Mucosa of descending colon (tissue), 3 donors: ENCODE results near the gene MAP7. TPM values are rescaled to one million over a fixed set of nuclear protein-coding genes. Genes with fewer than 3 reads are reported as not detected.
A peak's percentile ranks its signal among the peaks of the same experiment; 100 is the strongest.
"Not testable (repeated sequence)": the region's sequence is repeated elsewhere in the genome, so short reads cannot be mapped to it uniquely, and the experiment has no call there.

Experiments
- ATAC-seq: fragments of 200-7000 bp; cut with Tn5 transposase; one replicate; pipeline ENCODE4 v1.9.1; 2020; ENCODE audit warnings: mild to moderate bottlenecking, moderate library complexity
- DNase-seq, 3 donors: peaks; one replicate each; pipeline ENCODE4 v3.0.0-alpha.2; 2020
- H3K36me3 ChIP-seq: fragments of 200-600 bp; one replicate; pipeline ENCODE4 v1.8.0; 2021; ENCODE audit warnings: low read depth, mild to moderate bottlenecking
- H3K4me1 ChIP-seq: fragments of 200-600 bp; one replicate; pipeline ENCODE4 v1.8.0; 2021; ENCODE audit warnings: low read depth, mild to moderate bottlenecking
- H3K4me3 ChIP-seq: fragments of 200-600 bp; one replicate; pipeline ENCODE4 v1.8.0; 2021; ENCODE audit warnings: mild to moderate bottlenecking
- H3K9me3 ChIP-seq: fragments of 200-600 bp; one replicate; pipeline ENCODE4 v1.8.0; 2021; ENCODE audit warnings: mild to moderate bottlenecking
- intact Hi-C, 2 donors: fragments of 100-400 bp; cut with DNase I in 1 of 2; cut with micrococcal nuclease in 1 of 2; formaldehyde crosslinking; loops; one replicate each; pipeline versions ENCODE4 v1.11.0 to v1.11.1; 2022; cut with DNase I, micrococcal nuclease
- total RNA-seq, 3 donors: library from RNA; stranded (reverse); fragmentation: NEBNext Ultra II Directional in 2 of 3; extraction: Animal tissue kit (Norgen Biotek cat#: 25700) in 2 of 3; gene quantifications; one replicate each; pipeline versions ENCODE4 v1.2.1 to v1.2.4, GENCODE V29; 2021 to 2023
- TF ChIP-seq, protein P1 (sequence below): fragments of 200-600 bp; IDR thresholded peaks from one replicate; pipeline ENCODE4 v1.8.0; 2022; ENCODE audit warnings: antibody characterized with exemption, mild to moderate bottlenecking
- donor health status: DM: no; HTN: no; CAD: no; lungs with moderate emphysema.
- donor health status: DM: no; HTN: no; CAD: no.
- donor health status: DM: no; HTN: yes; CAD: no.

The MAP7 gene
- total RNA-seq, 3 donors from 2014 or later = 28.4 to 80.5 (median 68.6) TPM

- intact Hi-C loops = no loop called here
- no peaks in the 10 kb centered on the region for H3K4me1 ChIP-seq
- H3K9me3 ChIP-seq = no peaks in the 10 kb centered on the region
- DNase-seq (no peak), ATAC-seq (peak; percentile 31)
- TF ChIP-seq, protein P1, sequence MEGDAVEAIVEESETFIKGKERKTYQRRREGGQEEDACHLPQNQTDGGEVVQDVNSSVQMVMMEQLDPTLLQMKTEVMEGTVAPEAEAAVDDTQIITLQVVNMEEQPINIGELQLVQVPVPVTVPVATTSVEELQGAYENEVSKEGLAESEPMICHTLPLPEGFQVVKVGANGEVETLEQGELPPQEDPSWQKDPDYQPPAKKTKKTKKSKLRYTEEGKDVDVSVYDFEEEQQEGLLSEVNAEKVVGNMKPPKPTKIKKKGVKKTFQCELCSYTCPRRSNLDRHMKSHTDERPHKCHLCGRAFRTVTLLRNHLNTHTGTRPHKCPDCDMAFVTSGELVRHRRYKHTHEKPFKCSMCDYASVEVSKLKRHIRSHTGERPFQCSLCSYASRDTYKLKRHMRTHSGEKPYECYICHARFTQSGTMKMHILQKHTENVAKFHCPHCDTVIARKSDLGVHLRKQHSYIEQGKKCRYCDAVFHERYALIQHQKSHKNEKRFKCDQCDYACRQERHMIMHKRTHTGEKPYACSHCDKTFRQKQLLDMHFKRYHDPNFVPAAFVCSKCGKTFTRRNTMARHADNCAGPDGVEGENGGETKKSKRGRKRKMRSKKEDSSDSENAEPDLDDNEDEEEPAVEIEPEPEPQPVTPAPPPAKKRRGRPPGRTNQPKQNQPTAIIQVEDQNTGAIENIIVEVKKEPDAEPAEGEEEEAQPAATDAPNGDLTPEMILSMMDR = no peak
- H3K4me3 ChIP-seq = no peak overlapping the region
- H3K36me3 ChIP-seq = no peaks in the 10 kb centered on the region
Measured at GRCh38 chr6:136315594-136315993, 234.6 kb downstream of the MAP7 start.

DNA sequence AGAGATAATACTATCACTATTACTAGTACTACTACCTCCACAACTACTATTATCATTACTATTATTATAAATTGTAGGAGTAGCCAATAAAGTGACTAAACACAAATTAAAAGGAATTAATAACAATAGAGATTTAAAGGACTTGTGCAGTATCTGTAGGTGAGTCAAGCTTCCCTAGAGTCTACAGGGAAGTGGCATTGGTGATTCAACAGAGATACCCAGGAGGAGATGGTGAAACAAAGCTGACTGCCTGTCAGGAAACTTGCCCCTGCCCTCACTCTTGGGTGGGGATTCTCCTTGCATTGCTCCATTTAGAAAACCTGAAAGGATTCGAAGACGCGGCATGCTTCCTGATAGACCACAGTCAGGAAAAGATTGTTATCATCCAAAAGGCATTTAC is 237.2 kb downstream of the MAP7 start:
- no peaks in the 10 kb centered on the region for H3K9me3 ChIP-seq
- DNase-seq = no peak
- ATAC-seq = no peak
- H3K4me1 ChIP-seq = no peaks in the 10 kb centered on the region
- H3K4me3 ChIP-seq = no peak overlapping the region
- intact Hi-C loops = no loop called here
- TF ChIP-seq, protein P1 = no peak
- H3K36me3 ChIP-seq = no peaks in the 10 kb centered on the region

- no peak for DNase-seq
- no peaks in the 10 kb centered on the region for H3K4me1 ChIP-seq
- H3K4me3 ChIP-seq = no peak overlapping the region
- intact Hi-C loops = no loop called here
- no peaks in the 10 kb centered on the region for H3K9me3 ChIP-seq
- H3K36me3 ChIP-seq = no peaks in the 10 kb centered on the region
- no peak for ATAC-seq
- TF ChIP-seq, protein P1 = no peak
Measured at GRCh38 chr6:136309729-136310311, 240.4 kb downstream of the MAP7 start.

- no peak overlapping the region for H3K4me3 ChIP-seq
- H3K9me3 ChIP-seq = no peaks in the 10 kb centered on the region
- H3K4me1 ChIP-seq = no peaks in the 10 kb centered on the region
- intact Hi-C loops = no loop called here
- ATAC-seq (no peak), DNase-seq (no peak)
- TF ChIP-seq, protein P1 = no peak
- no peaks in the 10 kb centered on the region for H3K36me3 ChIP-seq
Measured at GRCh38 chr6:136309171-136309570, 241.1 kb downstream of the MAP7 start.

DNA sequence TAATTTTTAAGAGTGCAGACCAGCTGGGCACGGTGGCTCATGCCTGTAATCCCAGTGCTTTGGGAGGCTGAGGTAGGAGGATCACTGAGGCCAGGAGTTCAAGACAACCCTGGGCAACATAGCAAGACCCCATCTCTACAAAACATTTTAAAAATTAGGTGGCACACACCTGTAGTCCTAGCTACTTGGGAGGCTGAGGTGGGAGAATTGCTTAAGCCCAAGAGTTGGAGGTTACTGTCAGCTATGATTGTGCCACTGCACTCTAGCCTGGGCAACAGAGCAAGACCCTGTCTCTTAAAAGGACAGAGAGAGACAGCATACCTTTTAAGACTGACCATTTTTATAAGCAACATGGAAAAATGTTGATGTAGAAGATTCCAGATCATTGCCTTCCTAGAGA is 241.8 kb downstream of the MAP7 start:
- H3K9me3 ChIP-seq, ATAC-seq, H3K4me3 ChIP-seq, H3K4me1 ChIP-seq, H3K36me3 ChIP-seq, intact Hi-C loops, DNase-seq: not testable (repeated sequence)

DNA sequence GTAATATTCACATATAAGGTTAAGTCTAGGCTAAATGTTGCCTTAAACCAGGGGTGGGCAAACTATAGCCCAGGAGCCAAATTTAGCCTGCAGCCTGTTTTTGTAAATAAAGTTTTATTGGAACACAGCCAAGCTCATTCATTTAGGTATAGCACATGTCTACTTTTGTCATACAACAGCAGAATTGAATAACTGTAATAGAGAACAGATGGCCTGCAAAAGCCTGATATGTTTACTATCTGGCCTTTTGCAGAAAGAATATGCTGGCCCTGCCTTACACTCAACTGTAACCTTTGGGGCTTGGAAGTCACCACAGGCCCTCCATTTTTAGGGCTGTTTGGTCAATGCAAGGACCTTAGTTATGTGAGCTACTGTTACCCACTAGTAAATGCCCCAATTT is 242.9 kb downstream of the MAP7 start:
- intact Hi-C loops = no loop called here
- H3K4me1 ChIP-seq = no peaks in the 10 kb centered on the region
- H3K36me3 ChIP-seq = no peaks in the 10 kb centered on the region
- H3K9me3 ChIP-seq = no peaks in the 10 kb centered on the region
- TF ChIP-seq, protein P1 = no peak
- DNase-seq = no peak
- no peak overlapping the region for H3K4me3 ChIP-seq
- no peak for ATAC-seq
